Endothelial cell of hepatic sinusoid (primary cell): ENCODE results near the gene KIAA1755.
"Not testable (repeated sequence)": the region's sequence is repeated elsewhere in the genome, so short reads cannot be mapped to it uniquely, and the experiment has no call there.

ENCODE experiments used
- in situ Hi-C: cut with HindIII; loops from 2 replicates; pipeline ENCODE4 v1.10.0; 2017; ENCODE audit warnings: low sequenced_read_pairs

KIAA1755 gene

GRCh38 chr20:38291966-38292365 is 31.4 kb upstream of the KIAA1755 start:
- in situ Hi-C loops, result no loop called here

- in situ Hi-C loops, result no loop called here
Observed at GRCh38 chr20:38290829-38291814, 30.6 kb upstream of the KIAA1755 start.

GRCh38 chr20:38286586-38287531 is 26.3 kb upstream of the KIAA1755 start:
- in situ Hi-C loops, result no loop called here

- in situ Hi-C loops, result no loop called here
Observed at GRCh38 chr20:38284893-38285444, 24.4 kb upstream of the KIAA1755 start.

- in situ Hi-C loops, result not testable (repeated sequence)
Observed at GRCh38 chr20:38284066-38284650, 23.6 kb upstream of the KIAA1755 start.

- in situ Hi-C loops, result no loop called here
Observed at GRCh38 chr20:38283236-38283635, 22.7 kb upstream of the KIAA1755 start.

GRCh38 chr20:38281176-38281915 is 20.8 kb upstream of the KIAA1755 start:
- in situ Hi-C loops, result not testable (repeated sequence)

GRCh38 chr20:38278763-38279162 is 18.2 kb upstream of the KIAA1755 start:
- in situ Hi-C loops, result no loop called here

GRCh38 chr20:38278131-38278530 is 17.6 kb upstream of the KIAA1755 start:
- in situ Hi-C loops, result no loop called here

- in situ Hi-C loops, result no loop called here
Observed at GRCh38 chr20:38277691-38278090, 17.2 kb upstream of the KIAA1755 start.

GRCh38 chr20:38277285-38277684 is 16.8 kb upstream of the KIAA1755 start:
- in situ Hi-C loops, result no loop called here

- in situ Hi-C loops, result no loop called here
Observed at GRCh38 chr20:38275815-38276550, 15.4 kb upstream of the KIAA1755 start.

GRCh38 chr20:38272961-38273360 is 12.4 kb upstream of the KIAA1755 start:
- in situ Hi-C loops, result no loop called here

- in situ Hi-C loops, result no loop called here
Observed at GRCh38 chr20:38272398-38272797, 11.9 kb upstream of the KIAA1755 start.

GRCh38 chr20:38271608-38272120 is 11.1 kb upstream of the KIAA1755 start:
- in situ Hi-C loops, result no loop called here

GRCh38 chr20:38270869-38271605 is 10.5 kb upstream of the KIAA1755 start:
- in situ Hi-C loops, result no loop called here

GRCh38 chr20:38269715-38270114 is 9.2 kb upstream of the KIAA1755 start:
- in situ Hi-C loops, result no loop called here

- in situ Hi-C loops, result no loop called here
Observed at GRCh38 chr20:38269040-38269439, 8.5 kb upstream of the KIAA1755 start.
